ENCODE results near the gene SEMA3A. TPM values are rescaled to one million over a fixed set of nuclear protein-coding genes. Genes with fewer than 3 reads are reported as not detected.

SEMA3A gene
- total and polyA plus RNA-seq, 2 of the 13 experiments (the other 11 are each of a cell fraction or from before 2014, with no cell fraction given), result 0.29 to 1.2 TPM

- TF ChIP-seq, protein P1, sequence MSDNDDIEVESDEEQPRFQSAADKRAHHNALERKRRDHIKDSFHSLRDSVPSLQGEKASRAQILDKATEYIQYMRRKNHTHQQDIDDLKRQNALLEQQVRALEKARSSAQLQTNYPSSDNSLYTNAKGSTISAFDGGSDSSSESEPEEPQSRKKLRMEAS (IDR thresholded peaks at IDR 0.05), result no peak
- no peak for TF ChIP-seq ZNF629 (CRISPR knock-in tag; conservative IDR thresholded peaks at IDR 0.05)
- no peak for TF ChIP-seq RXRA (CRISPR knock-in tag; IDR thresholded peaks at IDR 0.05)
- no peak for TF ChIP-seq ZBTB34 (CRISPR knock-in tag; IDR thresholded peaks at IDR 0.05)
Observed at GRCh38 chr7:84088802-84089201, 105.8 kb downstream of the SEMA3A start (continued).

GRCh38 chr7:84085998-84086397 lies 108.6 kb downstream of the SEMA3A start:
- H4K20me1 ChIP-seq (ENCODE audit: insufficient read depth, low read length), result no peaks in the 10 kb centered on the region
- FAIRE-seq (no peak), ATAC-seq (no peak), DNase-seq (ENCODE audit: low spot score) (no peak)
- H3K9ac ChIP-seq (ENCODE audit: insufficient read depth, low read depth, low read length), result no peak overlapping the region
- H3K27ac ChIP-seq (ENCODE audit: extremely low read length, insufficient read depth, low read length), result no peak overlapping the region
- H3K27me3 ChIP-seq (ENCODE audit: control insufficient read depth in 1 of 2, insufficient read depth in 2 of 2, low read length in 2 of 2), result no peaks in the 10 kb centered on the region
- in situ Hi-C loops (cut with HindIII; ENCODE audit: extremely low pct_ligation_motif_present, low pct_unique_long_range_greater_than_20kb) (no loop called here), intact Hi-C loops (cut with micrococcal nuclease; ENCODE audit: unreplicated experiment) (no loop called here)
- BruUV-seq (replicated peaks), result no TSS peak
- H2AFZ ChIP-seq (ENCODE audit: low read length), result no peak overlapping the region
- ChIA-PET POLR2A (no interaction called here), CTCF (ENCODE audit: low intra/inter-chr PET ratio, low total read pairs) (no interaction called here)
- H3K9me3 ChIP-seq (ENCODE audit: low read length), result no peaks in the 10 kb centered on the region
- no peaks in the 10 kb centered on the region for H3K79me2 ChIP-seq (ENCODE audit: insufficient read depth, low read length)
- TF ChIP-seq HNF4G (IDR thresholded peaks at IDR 0.05; ENCODE audit: borderline replicate concordance, low read depth, low read length) (no peak), HNF4G (CRISPR knock-in tag; IDR thresholded peaks at IDR 0.05; ENCODE audit: borderline replicate concordance, low read depth) (no peak), ZNF225 (CRISPR knock-in tag; IDR thresholded peaks at IDR 0.05) (no peak), ARID3A (IDR thresholded peaks at IDR 0.05; ENCODE audit: low read depth, low read length) (no peak), ZNF562 (CRISPR knock-in tag; IDR thresholded peaks at IDR 0.05; ENCODE audit: borderline replicate concordance) (no peak), BRD4 (CRISPR knock-in tag; IDR thresholded peaks at IDR 0.05) (no peak), ATF7 (IDR thresholded peaks at IDR 0.05) (no peak), ATF7 (CRISPR knock-in tag; IDR thresholded peaks at IDR 0.05) (no peak), ZNF451 (CRISPR knock-in tag; IDR thresholded peaks at IDR 0.05) (no peak), ZNF710 (CRISPR knock-in tag; IDR thresholded peaks at IDR 0.05; ENCODE audit: borderline replicate concordance) (no peak), RFXANK (CRISPR knock-in tag; IDR thresholded peaks at IDR 0.05) (no peak), KMT2B (CRISPR knock-in tag; IDR thresholded peaks at IDR 0.05) (no peak), ZBTB7B (CRISPR knock-in tag; IDR thresholded peaks at IDR 0.05) (no peak), RCOR2 (CRISPR knock-in tag; IDR thresholded peaks at IDR 0.05) (no peak), ETV5 (CRISPR knock-in tag; IDR thresholded peaks at IDR 0.05; ENCODE audit: borderline replicate concordance) (no peak), ELK4 (CRISPR knock-in tag; IDR thresholded peaks at IDR 0.05; ENCODE audit: borderline replicate concordance) (no peak)
- H3K36me3 ChIP-seq (replicated peaks in 1 of 2; ENCODE audit: control insufficient read depth in 1 of 2, insufficient read depth in 2 of 2, low read length in 2 of 2), result no peaks in the 10 kb centered on the region
- H3K4me2 ChIP-seq (ENCODE audit: low read depth, low read length), result no peak overlapping the region
- no peak overlapping the region for H3K4me3 ChIP-seq (replicated peaks in 1 of 3; ENCODE audit: insufficient read depth in 1 of 3, low read depth in 2 of 3, low read length in 3 of 3)
- 62% methylated on average over 3 of the region's 3 CpGs for WGBS (ENCODE audit: low lambda C conversion rate)
- peaks cover 6% of the 10 kb centered on the region; the same call in 1 of the 2 replicates for H3K4me1 ChIP-seq (ENCODE audit: insufficient read depth, low read length)
